G401.6 (cell line): ENCODE data around the gene ADIRF.
"Not testable (repeated sequence)": the region's sequence is repeated elsewhere in the genome, so short reads cannot be mapped to it uniquely, and the experiment has no call there.

Source experiments
- FAIRE-seq: peaks from 2 replicates; lab custom pipeline; 2012; peaks lifted over from hg19 to GRCh38; lab: Jason Lieb, UNC

The ADIRF gene

DNA sequence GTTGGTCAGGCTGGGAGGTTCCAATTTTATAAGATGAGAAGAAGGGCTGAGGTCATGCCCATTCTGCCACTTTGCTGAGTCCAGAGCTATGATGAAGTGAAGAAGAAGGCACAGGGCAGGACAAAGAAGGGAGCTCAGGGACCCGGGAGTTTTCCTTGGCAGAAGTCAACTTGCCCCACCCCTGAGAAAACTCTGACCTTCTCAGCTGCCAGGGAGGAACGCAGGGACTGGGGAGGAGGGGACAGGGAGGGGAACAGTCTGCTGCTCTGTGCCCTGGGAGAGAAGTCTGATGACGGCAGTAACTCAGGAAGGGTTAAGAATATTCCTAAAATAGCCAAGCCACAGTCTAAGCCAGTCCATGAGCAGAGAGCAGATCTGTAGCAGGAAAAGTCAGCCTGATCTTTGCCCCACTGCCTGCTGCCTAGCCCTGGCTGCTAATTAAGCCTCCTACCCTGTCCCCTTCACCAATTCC lies 11.7 kb downstream of the ADIRF start:
- FAIRE-seq, result no peak

- not testable (repeated sequence) for FAIRE-seq
Measured at GRCh38 chr10:86981020-86981419, 12.7 kb downstream of the ADIRF start.

DNA sequence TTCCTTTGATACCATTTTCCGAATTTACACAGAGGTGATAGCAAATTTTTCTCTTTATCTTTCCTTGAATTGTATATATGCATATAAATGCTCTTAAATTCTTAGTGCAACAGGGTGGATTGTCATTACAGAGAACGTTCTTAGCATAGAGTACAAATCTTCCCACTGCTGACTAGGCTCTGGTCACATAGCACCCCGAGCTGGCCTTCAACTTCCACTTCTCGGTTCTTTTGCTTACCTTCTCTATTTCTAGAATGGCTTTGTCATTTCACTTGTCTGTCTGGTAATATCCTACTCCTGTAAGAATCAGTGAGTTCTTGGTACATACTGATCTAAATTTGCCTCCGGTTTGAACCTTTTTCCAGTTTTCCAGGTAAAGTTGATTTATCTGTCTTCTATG lies 13.4 kb downstream of the ADIRF start:
- no peak for FAIRE-seq

GRCh38 chr10:86984498-86984897 lies 16.2 kb downstream of the ADIRF start:
- not testable (repeated sequence) for FAIRE-seq

- FAIRE-seq, result no peak
Measured at GRCh38 chr10:86988520-86988919, 20.2 kb downstream of the ADIRF start.

- peak; percentile 96 for FAIRE-seq
Measured at GRCh38 chr10:86991362-86991761, 23.1 kb downstream of the ADIRF start.

- no peak for FAIRE-seq
Measured at GRCh38 chr10:86992456-86992855, 24.2 kb downstream of the ADIRF start.

DNA sequence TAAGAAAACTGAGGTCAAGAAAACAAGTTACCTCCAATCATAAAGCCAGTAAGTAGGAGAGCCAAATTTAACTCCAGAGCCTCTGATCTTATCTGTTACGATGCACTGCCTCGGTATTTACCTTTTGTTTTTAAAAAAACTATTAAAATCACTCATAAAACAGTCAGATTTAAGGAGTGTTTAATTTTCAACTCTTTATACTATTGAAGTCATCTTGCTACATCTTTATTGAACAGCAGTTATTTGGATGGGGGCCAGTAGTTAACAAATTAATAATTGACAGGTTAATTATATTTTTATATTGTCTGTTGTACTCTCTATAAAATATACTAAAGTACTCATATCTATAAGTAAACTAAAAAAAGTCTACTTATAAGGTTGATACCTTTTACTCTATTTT lies 24.6 kb downstream of the ADIRF start:
- no peak for FAIRE-seq

GRCh38 chr10:86999802-87000403 lies 31.6 kb downstream of the ADIRF start:
- FAIRE-seq, result not testable (repeated sequence)

DNA sequence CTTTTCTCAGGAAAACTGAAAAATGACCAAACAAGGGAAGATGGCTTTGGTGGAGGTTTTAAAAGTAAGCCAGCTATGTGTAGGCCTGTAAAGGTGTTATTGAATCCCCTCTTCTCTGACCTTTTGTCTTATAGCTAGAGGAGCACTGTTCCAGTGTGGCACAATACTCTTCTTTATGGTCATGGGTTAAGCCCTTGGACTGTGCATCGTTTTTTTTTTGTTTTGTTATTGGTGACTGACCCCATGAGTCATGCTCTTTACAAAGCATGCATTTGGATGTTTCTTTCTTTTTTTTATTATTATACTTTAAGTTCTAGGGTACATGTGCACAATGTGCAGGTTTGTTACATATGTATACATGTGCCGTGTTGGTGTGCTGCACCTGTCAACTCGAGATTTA lies 32.2 kb downstream of the ADIRF start:
- FAIRE-seq, result no peak

GRCh38 chr10:87007124-87007523 lies 38.8 kb downstream of the ADIRF start:
- FAIRE-seq, result not testable (repeated sequence)

DNA sequence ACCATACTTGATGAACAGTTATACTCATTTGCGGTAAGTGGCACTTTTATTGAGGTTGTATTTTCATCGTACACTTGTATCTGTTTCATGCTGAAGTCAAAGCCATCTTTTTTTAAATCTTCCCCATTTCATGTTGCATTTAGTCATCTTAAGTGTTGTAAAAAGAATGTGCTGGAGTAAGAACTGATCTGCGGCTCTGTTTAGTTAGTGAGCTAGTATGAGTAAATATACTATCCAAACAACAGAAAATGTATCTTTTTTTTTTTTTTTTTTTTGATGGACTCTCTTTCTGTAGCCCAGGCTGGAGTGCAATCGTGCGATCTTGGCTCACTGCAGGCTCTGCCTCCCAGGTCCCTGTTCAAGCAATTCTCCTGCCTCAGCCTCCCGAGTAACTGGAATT lies 39.4 kb downstream of the ADIRF start:
- not testable (repeated sequence) for FAIRE-seq

DNA sequence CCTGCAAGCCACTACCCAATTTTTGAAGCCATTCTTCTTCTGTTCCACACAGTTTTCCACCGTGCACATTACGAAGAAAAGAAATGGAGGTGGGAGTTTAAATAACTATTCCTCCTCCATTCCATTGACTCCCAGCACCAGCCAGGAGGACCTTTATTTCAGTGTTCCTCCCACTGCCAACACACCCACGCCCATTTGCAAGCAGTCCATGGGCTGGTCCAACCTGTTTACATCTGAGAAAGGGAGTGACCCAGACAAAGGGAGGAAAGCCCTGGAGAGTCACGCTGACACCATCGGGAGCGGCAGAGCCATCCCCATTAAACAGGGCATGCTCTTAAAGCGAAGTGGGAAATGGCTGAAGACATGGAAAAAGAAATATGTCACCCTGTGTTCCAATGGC lies 40.0 kb downstream of the ADIRF start:
- FAIRE-seq, result not testable (repeated sequence)

GRCh38 chr10:87009134-87009696 lies 40.9 kb downstream of the ADIRF start:
- not testable (repeated sequence) for FAIRE-seq

DNA sequence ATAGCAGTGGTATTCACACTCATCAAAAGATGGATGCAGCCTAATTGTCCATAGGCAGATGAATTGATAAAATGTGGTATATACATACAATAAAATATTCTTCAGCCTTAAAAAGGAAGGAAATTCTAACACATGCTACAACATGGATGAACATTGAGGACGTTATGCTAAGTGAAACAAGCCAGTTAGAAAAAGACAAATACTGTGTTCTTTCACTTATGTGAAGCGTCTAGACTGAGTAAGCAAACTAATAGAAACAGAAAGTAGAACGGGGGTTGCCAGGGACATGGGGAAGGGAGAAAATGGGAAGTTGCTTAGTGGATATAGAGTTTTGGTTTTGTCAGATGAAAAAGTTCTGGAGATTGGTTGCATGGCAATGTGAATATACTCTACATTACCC lies 45.2 kb downstream of the ADIRF start:
- not testable (repeated sequence) for FAIRE-seq

DNA sequence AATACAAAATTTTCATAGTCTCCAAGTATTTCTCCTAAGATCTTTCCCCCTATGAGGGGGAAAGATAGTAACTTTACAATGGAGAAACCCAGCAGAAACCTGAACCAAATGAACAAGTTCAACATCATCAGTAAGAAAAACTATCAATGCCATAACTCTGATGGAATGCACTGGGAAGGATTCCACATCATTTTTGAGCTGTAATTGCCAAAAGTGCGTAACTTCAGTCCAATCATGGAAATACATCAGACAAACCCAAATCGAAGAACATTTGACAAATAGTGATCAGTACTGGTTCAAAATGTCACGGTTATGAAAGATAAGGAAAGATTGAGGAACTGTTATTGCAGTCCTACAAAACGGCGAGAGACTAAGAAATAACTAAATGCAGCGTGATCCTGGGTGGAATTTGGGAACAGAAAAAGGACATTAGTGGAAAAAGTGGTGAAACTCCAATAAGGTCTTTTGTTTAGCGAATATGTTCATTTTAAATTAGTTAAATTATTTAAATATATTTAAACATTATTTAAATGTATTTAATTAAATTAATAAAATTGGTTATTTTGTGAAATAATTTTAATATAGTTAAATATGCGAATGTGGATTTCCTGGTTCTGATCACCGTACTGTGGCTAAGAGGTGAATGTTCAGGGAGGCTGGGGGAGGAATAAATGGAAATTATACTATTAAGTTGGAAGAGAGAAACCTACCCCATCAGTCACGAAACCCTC lies 46.9 kb downstream of the ADIRF start:
- not testable (repeated sequence) for FAIRE-seq

DNA sequence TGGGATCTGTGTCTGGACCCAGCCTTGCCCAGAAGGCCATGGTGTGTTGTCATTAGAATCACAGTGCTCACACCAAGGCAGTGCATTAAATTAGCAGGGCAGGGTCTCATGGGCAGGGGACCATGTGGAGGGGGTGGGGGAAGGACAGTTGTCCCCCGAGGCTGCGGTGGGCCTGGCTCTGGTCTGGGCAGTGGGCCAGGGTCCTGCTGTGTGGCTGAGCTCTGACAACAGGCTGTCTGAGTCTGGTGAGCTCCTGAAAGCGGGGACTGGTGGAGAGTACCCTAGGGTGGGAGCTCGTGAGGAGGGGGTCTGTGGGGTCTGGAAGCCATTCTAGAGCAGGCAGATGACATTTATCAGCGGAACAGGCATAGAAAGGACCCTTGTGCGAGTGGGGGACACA lies 49.8 kb downstream of the ADIRF start:
- FAIRE-seq, result not testable (repeated sequence)

- not testable (repeated sequence) for FAIRE-seq
Measured at GRCh38 chr10:87019066-87019465, 50.8 kb downstream of the ADIRF start.

GRCh38 chr10:87019504-87019903 lies 51.2 kb downstream of the ADIRF start:
- FAIRE-seq, result not testable (repeated sequence)

DNA sequence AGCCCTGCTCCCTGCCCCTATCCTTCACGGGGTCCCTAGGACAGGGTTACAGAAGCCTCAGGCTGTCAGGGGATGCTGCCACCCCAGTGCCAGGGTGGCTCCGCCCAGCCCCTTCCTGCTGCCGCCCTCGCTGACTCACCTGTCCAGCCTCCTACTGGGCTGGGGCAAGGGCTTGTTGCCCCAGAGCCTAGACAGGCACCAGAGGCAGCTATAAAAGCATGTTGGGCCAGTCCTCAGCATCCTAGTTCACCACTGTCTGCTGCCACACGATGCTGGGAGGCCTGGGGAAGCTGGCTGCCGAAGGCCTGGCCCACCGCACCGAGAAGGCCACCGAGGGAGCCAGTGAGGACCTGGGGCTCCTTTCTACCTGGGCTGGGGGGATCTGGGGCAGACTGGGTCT lies 51.8 kb downstream of the ADIRF start, which contains the start of gene FAM25A:
Gene FAM25A (plus strand): TSS at position 239 of the 400 bp plus-strand sequence. CDS start 31 bp downstream, at position 270.
- FAIRE-seq, result not testable (repeated sequence)
